Medulla oblongata (tissue), 1 donor: ENCODE results near the gene NOC4L.

ENCODE experiments used
- DNase-seq: peaks from one replicate; pipeline ENCODE4 v3.0.0-alpha.2; 2015; ENCODE audit errors: extremely low spot score

The NOC4L gene

DNA sequence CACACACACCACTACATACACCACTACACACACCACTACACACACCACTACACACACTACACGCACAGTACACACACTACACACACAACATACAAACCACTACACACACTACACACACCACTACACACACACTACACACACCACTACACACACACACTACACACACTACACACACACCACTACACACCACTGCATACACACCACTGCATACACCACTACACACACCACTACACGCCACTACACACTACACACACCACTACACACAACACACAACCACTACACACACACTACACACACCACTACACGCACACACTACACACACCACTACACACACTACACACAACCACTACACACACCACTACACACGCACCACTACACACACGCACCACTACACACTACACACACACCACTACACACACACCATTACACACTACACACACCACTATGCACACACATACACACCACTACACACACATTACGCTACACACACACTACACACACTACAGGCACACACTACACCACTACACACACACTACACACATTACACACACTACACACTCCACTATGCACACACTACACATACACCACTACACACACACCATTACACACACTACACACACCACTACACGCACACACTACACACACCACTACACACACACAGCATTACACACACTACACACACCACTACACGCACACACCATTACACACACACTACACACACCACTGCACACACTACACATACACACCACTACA lies 12.5 kb downstream of the NOC4L start:
- no peak for DNase-seq

DNA sequence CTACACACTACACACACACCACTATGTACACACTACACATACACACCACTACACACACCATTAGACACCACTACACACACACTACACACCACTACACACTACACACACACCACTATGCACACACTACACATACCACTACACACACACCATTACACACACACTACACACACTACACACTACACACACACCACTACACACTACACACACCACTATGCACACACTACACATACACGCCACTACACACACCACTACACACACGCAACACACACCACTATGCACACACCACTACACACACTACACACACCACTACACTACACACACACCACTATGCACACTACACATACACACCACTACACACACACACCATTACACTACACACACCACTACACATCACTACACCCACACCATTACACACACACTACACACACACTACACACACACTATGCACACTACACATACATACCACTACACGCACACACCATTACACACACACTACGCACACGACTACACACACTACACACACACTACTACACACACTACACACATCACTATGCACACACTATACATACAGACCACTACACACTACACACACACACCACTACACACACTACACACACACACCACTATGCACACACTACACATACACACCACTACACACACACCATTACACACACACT lies 13.6 kb downstream of the NOC4L start:
- no peak for DNase-seq

DNA sequence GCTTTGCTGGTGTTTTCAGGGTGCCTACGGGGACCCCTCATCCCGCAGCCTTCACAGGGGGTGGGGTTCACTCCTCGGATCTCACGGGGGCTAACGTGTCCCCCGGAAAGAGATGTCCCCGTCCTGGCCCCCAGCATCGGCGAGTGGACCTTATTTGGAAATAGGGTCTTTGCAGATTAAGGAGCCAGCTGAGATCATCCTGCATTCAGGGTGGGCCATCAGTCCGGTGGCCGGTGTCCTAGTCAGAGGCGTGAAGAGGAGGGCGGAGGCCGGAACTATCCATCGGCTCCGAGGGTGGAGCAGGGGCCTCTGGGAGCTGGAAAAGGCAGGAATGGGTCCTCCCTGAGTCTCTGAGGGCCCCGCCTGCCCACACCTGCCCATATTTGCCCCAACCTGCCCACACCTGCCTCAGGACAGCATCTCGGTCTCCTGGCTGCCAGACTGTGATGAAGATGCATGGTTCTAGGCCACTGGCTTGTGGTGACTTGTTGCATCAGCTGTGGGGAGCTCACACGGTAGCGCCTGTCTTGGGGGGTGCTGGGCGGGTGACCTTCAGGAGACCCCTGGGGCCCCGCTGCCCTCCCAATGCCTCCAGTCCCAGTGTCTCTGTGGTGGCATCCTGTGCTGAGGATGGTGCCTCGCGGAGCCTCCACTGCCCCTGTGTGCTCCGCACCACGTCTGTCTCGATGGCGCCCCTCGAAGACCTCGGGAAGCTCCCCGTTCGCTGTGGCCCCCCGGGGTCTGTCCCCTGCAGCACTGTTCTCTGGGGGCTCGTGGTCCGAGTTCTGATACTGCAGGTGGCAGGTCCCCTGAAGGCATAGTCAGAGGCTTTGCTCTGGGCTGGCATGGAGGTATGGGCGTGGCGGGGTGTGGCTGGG lies 14.7 kb downstream of the NOC4L start:
- DNase-seq, result no peak

DNA sequence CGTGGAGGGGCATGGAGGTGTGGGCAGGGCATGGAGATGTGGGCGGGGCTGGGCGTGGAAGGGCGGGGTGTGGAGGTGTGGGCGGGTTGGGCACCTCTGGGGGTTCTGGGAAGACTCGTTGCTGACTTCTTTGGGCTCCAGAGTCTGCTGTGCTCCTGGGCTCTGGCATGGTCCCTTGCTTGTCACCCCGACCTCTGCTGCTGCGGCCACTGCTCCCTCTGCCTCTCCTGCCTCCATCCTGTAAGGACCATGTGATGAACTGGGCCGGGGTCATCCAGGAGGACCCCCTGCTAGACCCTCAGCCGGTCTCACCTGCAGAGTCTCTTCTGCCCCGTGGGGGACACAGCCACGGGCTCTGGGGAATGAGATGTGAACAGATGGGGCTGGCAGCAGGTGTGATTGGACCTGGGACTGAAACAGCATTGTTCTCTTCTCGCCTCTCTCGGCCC lies 15.3 kb downstream of the NOC4L start:
- no peak for DNase-seq

DNA sequence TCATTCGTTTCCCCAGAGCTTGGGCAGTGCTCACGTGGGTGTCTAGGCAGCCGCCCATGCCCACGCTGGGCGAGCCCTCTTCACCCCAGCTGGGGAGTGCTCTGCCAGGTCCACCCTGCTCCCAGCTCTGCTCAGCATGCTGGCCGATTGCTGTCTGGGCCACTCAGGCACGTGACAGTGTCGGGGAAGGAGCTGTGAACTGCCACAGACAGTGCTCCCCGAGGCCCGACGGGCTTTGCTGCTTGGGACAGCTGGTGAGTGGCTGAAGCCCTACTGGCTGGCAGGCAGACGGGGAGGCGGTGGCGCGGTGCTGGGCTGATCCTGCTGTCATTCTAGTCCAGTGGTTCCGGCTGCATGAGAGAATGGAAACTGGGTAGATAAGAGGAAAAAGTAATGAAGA lies 15.8 kb downstream of the NOC4L start:
- no peak for DNase-seq

DNA sequence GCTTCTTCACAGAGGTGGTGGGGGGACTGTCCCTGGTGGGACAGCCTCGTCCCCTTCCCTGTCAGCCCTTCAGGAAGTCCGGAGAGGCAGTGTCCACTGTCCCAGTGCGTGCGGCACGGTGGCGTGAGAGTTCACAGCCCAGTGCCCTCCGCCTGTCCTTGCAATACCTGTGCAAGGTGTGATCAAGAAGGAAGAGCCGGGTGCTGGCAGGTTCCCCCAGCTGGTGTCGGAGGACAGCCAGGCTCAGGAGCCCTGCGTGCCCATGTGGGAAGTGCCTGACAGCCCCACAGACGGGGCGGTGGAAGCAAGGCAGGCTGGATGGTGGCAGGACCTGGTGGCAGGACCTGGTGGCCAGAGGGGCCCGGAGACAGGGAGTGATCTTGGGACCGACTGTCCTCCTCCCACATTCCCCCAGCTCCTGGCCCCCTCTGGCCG lies 16.4 kb downstream of the NOC4L start:
- no peak for DNase-seq

DNA sequence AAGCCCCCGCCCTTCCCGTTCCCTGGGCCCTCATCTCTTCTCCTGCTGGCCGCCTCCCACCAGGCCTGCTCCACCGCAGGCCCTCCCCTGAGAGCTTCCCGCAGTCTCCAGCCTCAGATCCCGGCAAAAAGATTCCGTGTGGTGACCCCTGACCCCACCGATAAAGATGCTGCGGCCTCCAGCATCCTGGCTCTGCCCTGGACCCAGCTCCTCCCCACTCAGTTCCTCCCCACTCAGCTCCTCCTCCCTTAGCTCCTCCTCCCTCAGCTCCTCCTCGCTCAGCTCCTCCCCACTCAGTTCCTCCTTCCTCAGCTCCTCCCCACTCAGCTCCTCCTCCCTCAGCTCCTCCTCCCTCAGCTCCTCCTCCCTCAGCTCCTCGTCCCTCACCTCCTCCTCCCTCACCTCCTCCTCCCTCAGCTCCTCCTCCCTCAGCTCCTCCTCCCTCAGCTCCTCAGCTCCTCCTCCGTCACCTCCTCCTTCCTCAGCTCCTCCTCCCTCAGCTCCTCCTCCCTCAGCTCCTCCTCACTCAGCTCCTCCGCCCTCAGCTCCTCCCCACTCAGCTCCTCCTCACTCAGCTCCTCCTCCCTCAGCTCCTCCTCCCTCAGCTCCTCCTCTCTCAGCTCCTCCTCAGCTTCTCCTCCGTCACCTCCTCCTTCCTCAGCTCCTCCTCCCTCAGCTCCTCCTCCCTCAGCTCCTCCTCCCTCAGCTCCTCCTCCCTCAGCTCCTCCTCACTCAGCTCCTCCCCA lies 17.0 kb downstream of the NOC4L start:
- DNase-seq, result no peak

DNA sequence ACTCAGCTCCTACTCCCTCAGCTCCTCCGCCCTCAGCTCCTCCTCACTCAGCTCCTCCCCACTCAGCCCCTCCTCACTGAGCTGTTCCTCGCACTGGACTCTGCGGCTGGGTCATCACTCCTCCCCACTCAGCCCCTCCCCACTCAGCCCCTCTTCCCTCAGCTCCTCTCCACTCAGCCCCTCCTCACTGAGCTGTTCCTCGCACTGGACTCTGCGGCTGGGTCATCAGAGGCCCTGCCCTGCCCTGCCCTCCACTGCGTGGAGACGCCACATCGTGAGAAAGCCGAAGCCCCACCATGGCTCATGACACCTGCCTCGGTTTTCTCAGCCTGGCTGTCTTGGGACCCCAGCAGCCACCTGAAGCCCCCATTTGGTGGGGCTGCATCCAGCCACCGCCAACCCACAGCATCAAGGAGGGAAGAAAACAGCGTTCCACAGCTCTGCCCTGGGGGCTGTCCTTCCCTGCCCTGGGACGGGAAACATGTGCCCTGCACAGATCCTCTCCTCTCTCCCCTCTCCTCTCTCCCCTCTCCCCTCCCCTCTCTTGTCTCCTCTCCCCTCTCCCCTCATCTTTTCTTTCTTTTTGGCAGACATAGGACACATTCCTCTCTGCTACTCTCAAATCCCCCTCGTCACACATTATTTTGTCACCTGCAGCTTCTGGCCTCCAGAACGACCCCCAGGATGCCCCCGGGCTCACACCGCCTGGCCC lies 17.7 kb downstream of the NOC4L start:
- no peak for DNase-seq

DNA sequence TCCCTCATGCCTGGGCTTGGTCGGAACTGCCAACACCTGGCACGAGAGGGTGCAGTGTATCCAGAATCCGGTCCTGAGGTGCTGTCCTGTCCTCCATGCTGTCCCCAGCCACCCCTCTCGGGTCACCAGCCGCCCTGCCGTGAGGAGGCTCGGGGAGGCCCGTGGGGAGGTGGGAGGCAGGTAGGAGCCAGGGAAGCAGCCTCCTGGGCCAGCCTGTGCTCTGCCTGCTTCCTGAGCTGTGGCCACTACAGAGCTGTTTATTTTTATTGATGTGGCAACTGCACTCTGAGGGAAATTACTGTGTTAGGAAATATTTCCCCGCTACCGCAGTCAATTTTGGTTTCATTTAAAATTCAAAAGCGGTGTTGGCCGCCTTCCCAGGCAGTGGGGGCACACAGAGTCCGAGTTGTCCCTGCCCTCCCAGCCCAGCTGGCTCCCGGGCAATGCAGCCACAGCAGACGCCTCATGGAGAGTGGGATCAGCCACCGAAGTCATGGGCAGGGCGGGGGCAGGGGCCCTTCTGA lies 18.3 kb downstream of the NOC4L start:
- peak; percentile 37 for DNase-seq

DNA sequence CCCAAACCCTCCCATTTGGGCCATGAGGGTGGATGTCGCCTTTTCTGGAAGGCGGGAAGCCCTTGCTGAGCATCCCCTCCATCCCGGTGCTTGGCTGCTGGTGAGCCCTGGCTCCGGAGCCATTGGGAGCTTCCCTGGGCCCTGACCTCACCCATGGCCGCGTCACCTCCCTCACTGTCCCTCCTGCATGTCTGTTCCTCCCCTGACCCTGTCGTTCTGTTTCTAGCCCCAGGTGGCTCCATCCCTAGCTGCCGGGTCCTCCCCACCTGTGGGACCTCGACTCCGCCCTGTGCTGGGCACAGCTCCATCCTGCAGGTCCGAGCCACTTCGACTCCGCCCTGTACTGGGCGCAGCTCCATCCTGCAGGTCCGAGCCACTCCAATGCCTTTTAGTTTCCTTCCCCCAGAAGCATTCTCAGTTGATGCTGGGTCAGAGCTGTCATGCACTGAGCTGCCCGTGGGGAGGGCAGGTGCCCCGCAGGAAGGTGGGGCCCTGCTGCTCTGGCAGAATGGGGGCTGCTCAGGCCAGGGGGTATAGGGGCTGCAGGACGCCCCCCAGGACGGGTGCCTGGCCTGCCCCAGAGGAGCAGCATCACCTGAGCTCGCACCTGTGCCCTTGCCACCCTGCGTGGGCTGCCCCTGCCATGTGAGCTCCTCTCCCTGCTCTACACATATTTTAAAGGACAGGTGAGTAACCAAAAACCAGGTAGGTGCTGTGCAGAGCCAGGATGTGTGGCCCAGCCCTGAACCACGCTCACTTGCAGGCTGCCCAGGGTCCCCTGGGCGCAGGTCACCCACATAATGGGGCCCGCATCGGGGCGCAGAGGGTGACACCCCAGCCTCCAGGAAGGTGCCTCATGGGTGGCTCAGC lies 19.0 kb downstream of the NOC4L start:
- no peak for DNase-seq

DNA sequence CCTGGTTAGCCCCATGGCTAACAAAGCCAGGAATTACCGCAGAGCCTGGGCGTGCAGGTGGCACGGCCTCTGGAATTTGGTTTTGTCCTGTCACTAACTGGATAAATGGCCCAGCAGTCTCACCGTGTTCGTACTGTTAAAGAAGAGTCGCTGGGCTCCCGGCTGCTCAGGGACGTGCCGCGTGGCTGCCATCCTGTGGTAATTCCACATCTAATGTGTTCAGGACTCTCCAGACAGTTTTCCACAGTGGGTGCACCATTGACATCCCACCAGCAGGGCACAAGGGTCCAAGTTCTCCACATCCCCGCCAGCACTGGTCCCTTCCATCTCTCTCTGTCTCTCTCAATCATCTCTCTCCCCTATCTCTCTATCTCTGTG lies 19.6 kb downstream of the NOC4L start:
- DNase-seq, result no peak

DNA sequence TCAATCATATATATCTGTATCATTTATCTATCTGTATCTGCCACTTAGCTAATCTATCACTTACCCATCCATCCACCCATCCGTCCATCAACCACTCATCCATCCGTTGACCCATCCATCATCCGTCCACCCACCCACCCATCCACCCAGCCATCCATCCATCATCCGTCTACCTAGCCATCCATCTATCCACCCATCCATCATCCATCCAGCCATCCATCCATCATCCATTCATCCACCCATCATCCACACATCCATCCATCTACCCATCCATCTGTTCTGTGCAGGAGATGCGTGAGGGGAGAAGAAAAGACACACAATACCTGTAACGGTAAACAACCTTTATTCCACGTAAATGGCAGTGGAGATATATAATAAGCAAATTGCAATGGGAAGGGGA lies 20.2 kb downstream of the NOC4L start:
- DNase-seq, result no peak

DNA sequence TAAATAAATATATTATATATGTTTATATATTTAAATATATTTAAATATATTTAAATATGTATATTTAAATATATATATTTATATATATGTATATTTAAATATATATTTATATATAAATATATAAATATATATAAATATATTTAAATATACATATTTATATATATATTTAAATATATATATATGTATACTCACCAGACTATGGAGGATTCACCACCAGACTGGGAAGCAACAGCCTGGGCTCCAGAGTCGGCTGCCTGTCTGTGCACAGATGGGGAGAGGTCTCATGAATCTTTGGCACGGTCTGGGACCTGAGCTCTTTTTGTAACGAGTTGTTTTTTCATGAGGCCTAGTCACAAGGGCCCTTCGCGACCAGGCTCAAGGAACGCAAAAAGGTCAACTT lies 21.3 kb downstream of the NOC4L start:
- DNase-seq, result no peak

DNA sequence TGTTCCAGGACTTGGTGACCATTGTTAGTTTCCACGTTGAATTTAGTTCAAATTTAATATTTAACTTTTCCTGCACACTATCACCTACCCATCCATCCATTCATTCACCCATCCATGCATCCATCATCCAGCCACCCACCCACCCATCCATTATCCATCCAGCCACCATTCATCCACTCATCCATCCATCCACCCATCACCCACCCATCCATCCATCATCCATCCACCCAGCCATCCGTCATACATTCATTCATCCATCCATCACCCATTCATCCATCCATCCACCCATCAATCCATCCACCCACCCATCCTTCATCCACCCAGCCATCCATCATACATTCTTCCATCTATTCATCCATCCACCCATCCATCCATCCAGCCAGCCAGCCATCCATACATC lies 21.8 kb downstream of the NOC4L start:
- no peak for DNase-seq

DNA sequence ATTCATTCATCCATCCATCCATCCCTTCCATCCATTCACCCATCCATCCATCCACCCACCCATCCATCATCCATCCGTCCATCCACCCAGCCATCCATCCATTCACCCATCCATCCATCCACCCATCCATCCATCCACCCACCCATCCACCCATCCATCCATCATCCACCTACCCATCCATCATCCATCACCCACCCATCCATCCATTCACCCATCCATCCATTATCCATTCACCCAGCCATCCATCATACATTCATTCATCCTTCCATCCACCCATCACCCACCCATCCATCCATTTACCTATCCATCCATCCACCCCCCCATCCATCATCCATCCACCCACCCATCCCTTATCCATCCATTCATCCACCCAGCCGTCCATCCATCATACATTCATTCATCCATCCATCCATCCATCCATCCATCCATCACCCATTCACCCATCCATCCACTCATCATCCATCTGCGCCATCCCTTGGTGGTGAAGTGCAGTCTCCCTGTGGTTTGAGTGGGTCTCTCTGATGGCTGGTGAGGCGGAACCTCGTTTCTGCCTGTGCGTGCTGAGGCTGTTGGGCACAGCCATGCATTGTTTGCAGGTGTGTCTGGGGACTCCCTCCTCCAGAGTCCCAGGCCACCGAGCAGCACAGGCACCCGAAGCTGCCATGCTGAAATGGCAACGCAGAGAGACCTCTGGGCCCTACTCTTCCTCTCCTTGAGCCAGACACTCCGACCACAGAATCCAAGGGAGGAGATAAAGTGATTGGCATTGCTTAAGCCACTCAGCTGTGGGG lies 22.7 kb downstream of the NOC4L start:
- DNase-seq, result no peak

DNA sequence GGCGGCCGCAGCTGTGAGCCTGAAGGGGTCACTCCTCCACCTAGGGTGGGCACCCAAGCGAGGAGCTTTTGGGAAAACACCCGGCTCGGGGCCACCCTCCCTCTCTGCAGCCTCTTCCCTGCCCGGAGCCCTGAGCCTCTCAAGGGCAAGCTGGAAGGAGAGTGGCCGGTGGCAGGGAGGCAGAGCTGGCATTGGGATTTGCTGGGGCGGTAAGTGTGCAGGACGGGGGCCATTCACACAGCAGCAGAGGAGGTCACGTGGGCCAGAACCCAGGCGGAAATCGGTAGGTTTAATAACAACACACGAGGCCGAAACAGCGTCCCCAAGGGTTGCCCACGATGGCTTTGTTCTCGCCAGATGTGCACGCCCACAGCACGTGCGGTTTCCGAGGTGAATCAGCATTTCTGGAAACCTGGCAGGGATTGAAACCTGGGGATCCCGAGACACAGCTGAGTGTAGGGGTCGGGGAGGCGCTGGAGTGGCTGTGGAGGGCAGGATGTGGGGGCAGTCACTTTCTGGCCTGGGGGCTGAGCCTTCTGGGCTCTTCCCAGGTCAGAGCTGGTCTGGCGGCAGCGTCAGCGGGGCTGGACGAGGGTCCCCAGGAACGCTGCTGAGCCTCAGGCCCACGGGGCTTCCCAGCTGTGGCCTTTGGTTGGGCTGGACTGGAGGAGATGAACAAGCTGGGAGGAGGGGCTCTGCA lies 23.5 kb downstream of the NOC4L start:
- no peak for DNase-seq

DNA sequence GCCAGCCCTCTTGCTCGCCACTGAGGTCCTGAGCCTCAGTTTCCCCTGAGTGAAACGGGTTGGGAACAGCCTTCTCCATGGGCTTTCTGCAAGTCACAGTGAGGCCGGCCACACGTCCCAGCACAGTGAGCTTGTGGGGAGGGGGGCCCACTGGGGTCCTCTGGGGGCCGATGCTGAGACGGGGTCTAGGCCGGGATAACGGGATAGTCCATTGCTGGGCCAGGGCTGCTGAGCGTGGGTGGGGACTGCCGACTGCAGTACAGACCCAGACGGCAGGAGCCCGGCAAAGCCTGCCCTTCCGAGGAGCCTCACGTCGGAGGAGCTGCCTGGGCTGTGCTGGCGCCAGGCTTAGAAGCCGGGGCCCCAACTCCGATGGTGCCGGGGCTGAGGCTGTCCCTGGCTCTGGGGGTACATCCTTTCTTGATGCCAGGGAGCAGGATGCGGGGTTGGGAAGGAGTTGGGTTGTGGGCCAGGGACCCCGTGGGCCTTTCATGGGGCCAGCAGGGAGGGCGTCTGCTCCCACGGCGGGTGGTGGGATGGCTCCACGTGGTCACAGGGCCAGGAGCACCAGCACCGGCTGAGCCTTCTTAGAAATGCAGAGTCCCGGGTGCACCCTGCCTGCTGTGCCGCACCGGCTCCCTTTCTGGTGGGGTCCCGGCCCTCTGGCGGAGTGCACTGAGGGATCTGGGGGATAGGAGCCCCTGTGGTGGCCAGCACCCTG lies 24.2 kb downstream of the NOC4L start:
- no peak for DNase-seq

DNA sequence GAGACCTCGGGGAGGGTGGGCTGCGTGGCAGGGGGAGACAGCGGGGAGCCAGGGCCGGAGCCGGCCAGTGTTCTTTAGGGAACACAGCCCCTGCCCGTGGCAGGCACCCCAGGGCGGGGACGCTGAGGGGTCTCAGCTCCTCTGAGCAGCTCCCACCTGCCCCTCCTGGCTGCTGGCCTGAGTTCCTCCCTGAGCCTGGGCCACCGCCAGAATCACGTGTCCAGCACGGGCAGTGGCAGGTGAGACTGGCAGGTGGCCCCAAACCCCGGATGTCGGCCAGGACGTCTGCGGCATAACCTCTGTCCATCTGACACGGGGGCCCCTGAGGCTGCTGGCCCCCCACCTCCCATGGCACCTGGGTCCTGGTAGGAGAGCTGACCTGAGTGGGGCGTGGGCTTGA lies 25.1 kb downstream of the NOC4L start:
- no peak for DNase-seq
